HG02642 (cell line): ENCODE results near the gene TENT5D.
"Not testable (repeated sequence)": the region's sequence is repeated elsewhere in the genome, so short reads cannot be mapped to it uniquely, and the experiment has no call there.

Source experiments
- ATAC-seq: cut with Tn5 transposase; IDR thresholded peaks from one replicate; pipeline ENCODE4 v1.9.1; 2021; ENCODE audit warnings: mild to moderate bottlenecking; ENCODE audit not compliant: unreplicated experiment, poor library complexity

TENT5D gene

DNA sequence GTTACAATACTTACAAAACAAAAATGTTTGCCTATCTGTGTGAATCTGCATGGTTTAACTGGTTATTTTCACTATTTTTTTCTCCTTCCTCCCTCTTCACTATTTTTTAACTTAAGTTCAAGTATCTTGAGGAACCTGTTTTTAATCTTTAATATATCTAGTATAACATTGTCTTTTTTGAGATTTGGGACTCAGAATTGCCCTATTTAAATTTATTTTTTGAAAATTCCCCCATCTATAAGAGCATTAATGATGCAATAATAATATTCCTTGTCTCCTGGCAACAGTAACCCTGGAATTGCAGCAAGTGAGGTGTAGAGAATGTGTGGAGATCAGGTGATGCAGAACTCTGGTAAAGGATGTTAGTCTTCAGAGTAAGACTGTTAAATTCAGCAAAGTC is at the start of gene TENT5D:
Gene TENT5D, plus strand, starts transcription at position 301 of the 400 bp plus-strand sequence. CDS start 22,093 bp downstream, outside the sequence.
- ATAC-seq = no peak

DNA sequence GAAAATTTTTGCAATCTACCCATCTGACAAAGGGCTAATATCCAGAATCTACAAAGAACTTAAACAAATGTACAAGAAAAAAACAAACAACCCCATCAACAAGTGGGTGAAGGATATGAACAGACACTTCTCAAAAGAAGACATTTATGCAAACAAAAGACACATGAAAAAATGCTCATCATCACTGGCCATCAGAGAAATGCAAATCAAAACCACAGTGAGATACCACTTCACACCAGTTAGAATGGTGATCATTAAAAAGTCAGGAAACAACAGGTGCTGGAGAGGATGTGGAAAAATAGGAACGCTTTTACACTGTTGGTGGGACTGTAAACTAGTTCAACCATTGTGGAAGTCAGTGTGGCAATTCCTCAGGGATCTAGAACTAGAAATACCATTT is 34.6 kb upstream of the TENT5D start:
- ATAC-seq = not testable (repeated sequence)

DNA sequence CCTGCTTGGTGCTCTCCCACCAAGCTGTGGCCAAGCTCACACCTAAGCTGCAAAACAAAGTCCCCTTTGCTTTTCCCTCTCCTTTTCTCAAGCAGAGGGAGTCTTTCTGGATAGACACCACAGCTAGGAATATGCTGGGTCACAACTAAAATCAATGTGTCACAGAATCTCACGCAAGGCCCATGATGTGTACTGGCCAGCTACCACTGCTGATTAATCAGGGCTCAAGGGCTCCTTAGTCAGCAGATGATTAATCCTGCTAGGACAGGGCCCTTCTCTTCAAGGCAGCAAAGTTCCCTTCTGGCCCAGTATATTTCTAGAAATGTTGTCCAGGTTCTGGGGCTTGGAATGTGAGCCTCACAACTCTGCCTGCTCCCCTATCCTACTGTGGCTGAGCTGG is 32.0 kb upstream of the TENT5D start:
- ATAC-seq = no peak

DNA sequence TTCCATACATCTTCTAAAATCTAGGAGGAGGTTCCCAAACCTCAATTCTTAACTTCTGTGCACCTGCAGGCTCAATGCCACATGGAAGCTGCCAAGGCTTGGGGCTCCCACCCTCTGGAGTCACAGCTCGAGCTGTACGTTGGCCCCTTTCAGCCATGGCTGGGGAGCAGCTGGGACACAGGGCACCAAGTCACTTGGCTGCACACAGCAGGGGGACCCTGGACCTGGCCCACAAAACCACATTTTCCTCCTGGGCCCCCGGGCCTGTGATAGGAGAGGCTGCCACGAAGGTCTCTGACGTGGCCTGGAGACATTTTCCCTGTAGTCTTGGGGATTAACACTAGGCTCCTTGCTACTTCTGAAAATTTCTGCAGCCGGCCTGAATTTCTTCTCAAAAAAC is 8.2 kb upstream of the TENT5D start:
- no peak for ATAC-seq

DNA sequence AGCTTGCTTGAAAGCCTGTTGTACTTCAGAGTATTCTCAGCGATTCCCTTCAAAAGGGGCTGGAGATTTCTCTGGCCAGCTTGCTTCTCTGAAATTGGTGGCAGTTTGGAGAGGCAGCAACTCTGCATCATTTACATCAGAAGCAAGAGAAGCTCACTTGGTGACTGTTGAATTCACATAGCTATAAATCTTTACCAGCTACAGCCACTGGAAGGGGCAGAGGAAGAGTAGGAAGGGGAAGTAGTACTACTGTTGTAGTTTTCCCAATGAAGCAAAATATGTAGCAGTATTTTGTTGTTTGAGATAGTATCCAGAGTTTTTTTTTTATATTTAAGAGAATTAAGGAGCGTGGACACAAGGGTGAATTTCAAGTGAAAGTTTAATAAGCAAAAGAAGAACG is 2.8 kb downstream of the TENT5D start:
- ATAC-seq = no peak

DNA sequence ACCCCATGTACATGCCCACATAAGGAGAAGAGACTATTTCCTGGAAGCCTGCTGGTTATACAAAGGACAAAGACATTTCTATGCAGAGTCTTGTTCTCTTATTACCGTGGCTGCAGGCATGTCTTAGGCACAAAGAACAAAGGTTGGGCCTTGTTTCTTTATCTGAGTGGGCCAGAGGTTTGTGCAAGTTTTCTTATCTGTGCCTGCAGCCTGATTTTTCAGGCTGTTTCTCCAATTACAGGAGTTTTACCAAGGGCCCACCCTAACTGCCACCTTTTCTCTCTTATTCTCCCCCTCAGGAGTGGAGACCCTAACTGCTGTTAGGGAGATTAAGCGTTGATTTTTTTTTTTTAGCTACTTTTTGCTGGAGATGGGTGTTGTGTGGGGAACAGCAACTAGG is 3.5 kb downstream of the TENT5D start:
- ATAC-seq = no peak

DNA sequence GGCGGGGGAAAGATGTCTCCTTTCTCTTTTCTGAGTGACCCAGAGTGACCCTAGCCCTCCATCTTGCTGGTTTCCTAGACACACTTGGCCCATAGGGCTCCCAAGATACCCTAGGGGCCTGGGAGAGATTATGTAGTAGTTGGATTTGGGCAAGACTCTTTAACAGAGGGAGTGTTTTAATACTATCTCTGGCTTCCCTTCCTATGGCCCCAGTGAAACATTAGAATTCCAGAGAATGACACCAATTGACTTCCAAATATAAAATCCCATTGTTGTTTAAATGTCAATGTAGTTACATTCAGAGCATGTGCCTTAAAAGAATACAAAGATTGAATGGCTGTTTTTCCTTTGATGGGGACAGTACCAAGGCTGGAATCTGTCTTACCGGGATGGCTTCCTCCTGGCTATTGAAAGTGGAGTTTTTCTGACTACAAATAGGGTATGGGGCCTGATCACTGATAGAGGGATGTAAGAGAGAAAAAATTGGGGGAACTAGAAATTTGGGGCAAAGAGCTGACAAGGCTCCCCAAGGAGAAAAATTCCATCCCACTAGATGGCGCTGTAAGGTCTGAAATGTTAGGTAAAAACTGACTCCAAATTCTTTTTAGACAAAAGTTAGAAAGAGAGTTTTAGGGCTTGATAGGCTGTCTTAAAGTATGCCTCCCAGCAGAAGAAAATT is 10.7 kb downstream of the TENT5D start:
- no peak for ATAC-seq

DNA sequence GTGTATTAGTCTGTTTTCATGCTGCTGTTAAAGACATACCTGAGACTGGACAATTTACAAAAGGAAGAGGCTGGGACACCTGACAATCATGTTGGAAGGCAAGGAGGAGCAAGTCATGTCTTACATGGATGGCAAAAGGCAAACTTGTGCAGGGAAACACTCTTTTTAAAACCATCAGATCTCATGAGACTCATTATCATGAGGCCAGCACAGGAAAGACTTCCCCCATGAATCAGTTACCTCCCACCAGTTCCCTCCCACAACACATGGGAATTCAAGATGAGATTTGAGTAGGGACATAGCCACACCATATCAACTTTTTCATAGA is 11.2 kb downstream of the TENT5D start:
- ATAC-seq = no peak

DNA sequence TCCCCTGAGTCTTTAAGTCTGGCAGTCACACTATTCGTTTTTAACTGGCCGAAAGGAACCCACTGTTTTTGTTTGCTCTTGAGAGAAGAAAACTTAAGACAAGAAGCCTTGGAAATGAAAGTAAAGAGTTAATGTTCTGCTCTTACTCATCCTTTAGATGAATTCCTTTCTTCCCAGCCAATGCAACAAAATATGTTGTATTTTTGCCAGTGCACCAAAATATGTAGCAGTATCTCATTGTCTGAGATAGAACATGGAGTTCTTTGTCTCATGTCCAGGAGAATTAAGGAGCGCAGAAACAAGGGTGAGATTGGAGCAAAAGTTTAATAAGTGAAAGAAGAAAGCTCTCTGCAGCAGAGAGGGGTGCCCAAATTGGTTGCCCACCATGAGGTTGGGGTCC is 12.2 kb downstream of the TENT5D start:
- ATAC-seq = no peak

DNA sequence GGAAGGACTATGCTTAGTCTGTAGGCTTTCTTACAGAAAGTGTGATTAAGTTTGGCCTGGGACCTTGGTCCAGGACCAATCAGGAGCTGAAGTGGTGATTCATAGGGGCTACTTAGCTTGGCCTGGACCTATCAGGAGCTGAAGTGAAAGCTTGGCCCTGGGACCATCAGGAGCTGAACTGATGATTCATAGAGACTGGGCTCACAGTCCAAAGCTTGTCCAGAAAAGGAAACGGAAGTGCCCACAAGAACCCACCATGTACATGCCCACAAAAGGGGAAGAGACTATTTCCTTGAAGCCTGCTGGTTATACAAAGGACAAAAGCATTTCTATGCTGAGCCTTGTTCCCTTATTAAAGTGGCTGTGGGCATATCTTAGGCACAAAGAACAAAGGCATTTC is 12.6 kb downstream of the TENT5D start:
- ATAC-seq = no peak

DNA sequence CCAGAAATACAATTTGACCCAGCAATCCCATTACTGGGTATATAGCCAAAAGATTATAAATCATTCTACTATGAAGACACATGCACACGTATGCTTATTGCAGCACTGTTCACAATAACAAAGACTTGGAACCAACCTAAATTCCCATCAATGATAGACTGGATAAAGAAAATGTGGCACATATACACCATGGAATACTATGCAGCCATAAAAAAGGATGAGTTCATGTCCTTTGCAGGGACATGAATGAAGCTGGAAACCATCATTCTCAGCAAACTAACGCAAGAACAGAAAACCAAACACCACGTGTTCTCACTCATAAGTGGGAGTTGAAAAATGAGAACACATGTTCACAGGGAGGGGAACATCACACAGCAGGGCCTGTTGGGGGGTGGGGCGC is 47.9 kb downstream of the TENT5D start:
- ATAC-seq = not testable (repeated sequence)

DNA sequence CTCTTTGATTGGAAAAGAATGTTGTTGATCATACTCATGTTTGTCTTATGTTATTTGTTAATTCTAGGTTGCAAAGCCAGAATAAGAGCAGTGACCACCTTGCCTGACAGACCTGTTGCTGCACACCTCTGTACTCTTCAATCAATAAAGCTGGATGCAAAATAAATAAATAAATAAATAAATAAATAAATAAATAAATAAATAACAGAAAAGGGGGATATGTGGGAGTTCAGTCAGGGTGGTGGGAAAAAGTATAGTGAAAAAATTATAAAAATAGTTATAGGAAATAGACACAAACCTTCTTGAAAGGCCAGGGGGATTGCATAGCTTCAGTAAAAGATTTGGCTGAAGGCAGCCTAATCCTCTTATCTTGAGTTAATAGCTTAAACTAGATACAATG is 51.3 kb downstream of the TENT5D start:
- no peak for ATAC-seq

DNA sequence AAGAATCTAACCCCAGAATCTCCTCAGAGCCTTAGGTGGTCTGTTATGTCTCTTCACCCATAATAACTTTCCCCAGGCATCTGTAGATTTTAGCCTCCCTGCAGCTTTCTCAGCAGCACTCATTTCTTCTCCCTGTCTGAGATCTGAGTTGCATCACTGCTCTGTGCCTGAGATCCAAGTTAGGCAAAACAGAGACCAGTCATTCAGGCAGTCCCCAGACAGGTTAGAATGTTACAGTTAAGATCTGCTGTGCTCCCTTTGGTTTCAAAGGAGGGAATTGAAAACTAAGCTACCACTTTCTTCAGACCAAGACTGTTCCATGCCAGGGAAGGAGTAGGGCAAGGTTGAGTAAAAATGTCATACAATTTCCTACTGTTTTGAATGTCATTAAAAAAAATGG is 65.3 kb downstream of the TENT5D start:
- ATAC-seq = no peak

DNA sequence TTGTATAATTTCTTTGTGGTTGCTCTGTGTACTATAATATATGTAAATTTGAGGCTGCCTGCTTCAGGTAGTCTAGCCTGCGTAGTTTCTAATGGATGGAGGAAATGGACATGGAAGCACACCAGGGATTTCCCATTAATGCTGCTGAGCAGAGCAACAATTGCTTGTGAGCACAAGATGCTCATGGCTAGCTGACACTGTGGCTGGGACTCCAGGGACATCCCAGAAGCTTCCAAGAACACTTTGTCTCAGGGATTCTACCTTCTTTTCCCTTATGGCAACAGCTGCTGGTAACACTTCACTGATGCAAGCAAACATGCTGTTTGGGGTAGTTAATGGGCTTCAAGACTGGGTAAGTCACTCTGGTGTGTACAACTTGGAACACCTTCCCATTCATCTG is 66.1 kb downstream of the TENT5D start:
- no peak for ATAC-seq

DNA sequence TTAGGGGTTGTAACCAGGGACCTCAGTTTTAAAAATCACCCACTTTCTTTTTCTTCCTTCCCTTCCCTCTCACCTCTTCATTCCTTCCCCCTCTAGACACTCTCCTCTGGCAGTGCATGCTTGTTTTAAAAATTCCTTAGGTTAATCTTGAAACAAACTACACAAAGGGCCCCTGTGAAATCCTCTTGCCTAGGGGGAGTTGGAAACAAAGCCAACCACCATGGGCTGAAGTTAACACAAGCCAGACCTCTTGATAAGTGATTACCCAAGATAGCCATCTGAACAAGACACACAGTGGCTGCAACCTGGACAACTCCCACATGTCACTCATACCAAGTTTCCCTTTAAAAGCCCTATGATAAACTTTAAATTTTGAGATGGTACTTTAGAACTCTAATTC is 68.9 kb downstream of the TENT5D start:
- no peak for ATAC-seq
